ENCODE measurements around the gene CSK.

The CSK gene

GRCh38 chr15:74801311-74801997 lies 19.6 kb downstream of the CSK start:
- DNase-seq (ENCODE audit: low read depth), result no peak

- no peak for DNase-seq (ENCODE audit: low read depth)
These were observed 20.4 kb downstream of the CSK start for GRCh38 chr15:74802290-74802689.

- DNase-seq (ENCODE audit: low read depth), result no peak
These were observed 21.1 kb downstream of the CSK start for GRCh38 chr15:74802862-74803447.

- no peak for DNase-seq (ENCODE audit: low read depth)
These were observed 23.1 kb downstream of the CSK start for GRCh38 chr15:74804935-74805334.

- DNase-seq (ENCODE audit: low read depth), result no peak
These were observed 25.4 kb downstream of the CSK start for GRCh38 chr15:74807282-74807681.

GRCh38 chr15:74808078-74808839 lies 26.4 kb downstream of the CSK start:
- no peak for DNase-seq (ENCODE audit: low read depth)

- no peak for DNase-seq (ENCODE audit: low read depth)
These were observed 27.0 kb downstream of the CSK start for GRCh38 chr15:74808840-74809229.

- no peak for DNase-seq (ENCODE audit: low read depth)
These were observed 27.4 kb downstream of the CSK start for GRCh38 chr15:74809242-74809641.

GRCh38 chr15:74809956-74810355 lies 28.1 kb downstream of the CSK start:
- DNase-seq (ENCODE audit: low read depth), result no peak

GRCh38 chr15:74812533-74812932 lies 30.7 kb downstream of the CSK start, which contains the start of gene LMAN1L:
Gene LMAN1L (plus strand): TSS chr15:74812835. CDS start chr15:74812855, 20 bp downstream.
- no peak for DNase-seq (ENCODE audit: low read depth)

GRCh38 chr15:74815121-74815934 lies 33.4 kb downstream of the CSK start:
- no peak for DNase-seq (ENCODE audit: low read depth)

- DNase-seq (ENCODE audit: low read depth), result no peak
These were observed 34.1 kb downstream of the CSK start for GRCh38 chr15:74815961-74816360.

- DNase-seq (ENCODE audit: low read depth), result no peak
These were observed 34.9 kb downstream of the CSK start for GRCh38 chr15:74816624-74817369.

GRCh38 chr15:74817370-74817737 lies 35.5 kb downstream of the CSK start:
- no peak for DNase-seq (ENCODE audit: low read depth)

GRCh38 chr15:74820056-74820455 lies 38.2 kb downstream of the CSK start:
- DNase-seq (ENCODE audit: low read depth), result no peak

GRCh38 chr15:74821091-74821789 lies 39.4 kb downstream of the CSK start:
- no peak for DNase-seq (ENCODE audit: low read depth)

- no peak for DNase-seq (ENCODE audit: low read depth)
These were observed 39.9 kb downstream of the CSK start for GRCh38 chr15:74821790-74822158.

GRCh38 chr15:74822233-74822632 lies 40.4 kb downstream of the CSK start:
- no peak for DNase-seq (ENCODE audit: low read depth)

GRCh38 chr15:74823324-74823723 lies 41.4 kb downstream of the CSK start:
- no peak for DNase-seq (ENCODE audit: low read depth)

- DNase-seq (ENCODE audit: low read depth), result no peak
These were observed 43.1 kb downstream of the CSK start for GRCh38 chr15:74824976-74825375.

- DNase-seq (ENCODE audit: low read depth), result no peak
These were observed 44.0 kb downstream of the CSK start for GRCh38 chr15:74825866-74826265.
